SW480 (cell line): ENCODE data around the gene WNK1.

Experiments
- DNase-seq: peaks from one replicate; pipeline ENCODE4 v3.0.0-alpha.2; 2016; ENCODE audit warnings: low spot score

The WNK1 gene

GRCh38 chr12:951176-951575, 198.8 kb downstream of the WNK1 start:
- DNase-seq = no peak

GRCh38 chr12:953776-954175, 201.4 kb downstream of the WNK1 start:
- no peak for DNase-seq

- DNase-seq = no peak
These were observed 202.4 kb downstream of the WNK1 start for GRCh38 chr12:954741-955140.

GRCh38 chr12:955939-956338, 203.6 kb downstream of the WNK1 start:
- no peak for DNase-seq

GRCh38 chr12:958588-959123, 206.3 kb downstream of the WNK1 start:
- DNase-seq = no peak
